Stomach (tissue), 4 donors: ENCODE measurements around the gene SARDH.

Experiments used
- EP300 ChIP-seq: sonication (generic); formaldehyde crosslinking; IDR thresholded peaks from one replicate; pipeline ENCODE4 v1.6.1; 2017; ENCODE audit warnings: antibody characterized with exemption
- POLR2A ChIP-seq, 4 donors: fragments of 450-650 bp; IDR thresholded peaks; one replicate each; pipeline ENCODE4 v1.6.1; 2016; ENCODE audit warnings: antibody characterized with exemption in 4 of 4, control low read depth in 2 of 4, mild to moderate bottlenecking in 1 of 4, moderate library complexity in 1 of 4
- POLR2AphosphoS5 ChIP-seq, 3 donors: sonication (generic); formaldehyde crosslinking; IDR thresholded peaks; one replicate each; pipeline ENCODE4 v1.6.1; 2016; ENCODE audit warnings: antibody characterized with exemption in 3 of 3
- TF ChIP-seq, protein P1 (sequence below), 7 experiments: fragments of 450-650 bp in 4 of 7; fragments of 200-600 bp in 3 of 7; sonication (generic) in 3 of 7; IDR thresholded peaks; one replicate each; pipeline ENCODE4 v1.5.1; 2016 to 2019; ENCODE audit warnings: antibody characterized with exemption in 7 of 7, control low read depth in 2 of 7, mild to moderate bottlenecking in 1 of 7

DNA sequence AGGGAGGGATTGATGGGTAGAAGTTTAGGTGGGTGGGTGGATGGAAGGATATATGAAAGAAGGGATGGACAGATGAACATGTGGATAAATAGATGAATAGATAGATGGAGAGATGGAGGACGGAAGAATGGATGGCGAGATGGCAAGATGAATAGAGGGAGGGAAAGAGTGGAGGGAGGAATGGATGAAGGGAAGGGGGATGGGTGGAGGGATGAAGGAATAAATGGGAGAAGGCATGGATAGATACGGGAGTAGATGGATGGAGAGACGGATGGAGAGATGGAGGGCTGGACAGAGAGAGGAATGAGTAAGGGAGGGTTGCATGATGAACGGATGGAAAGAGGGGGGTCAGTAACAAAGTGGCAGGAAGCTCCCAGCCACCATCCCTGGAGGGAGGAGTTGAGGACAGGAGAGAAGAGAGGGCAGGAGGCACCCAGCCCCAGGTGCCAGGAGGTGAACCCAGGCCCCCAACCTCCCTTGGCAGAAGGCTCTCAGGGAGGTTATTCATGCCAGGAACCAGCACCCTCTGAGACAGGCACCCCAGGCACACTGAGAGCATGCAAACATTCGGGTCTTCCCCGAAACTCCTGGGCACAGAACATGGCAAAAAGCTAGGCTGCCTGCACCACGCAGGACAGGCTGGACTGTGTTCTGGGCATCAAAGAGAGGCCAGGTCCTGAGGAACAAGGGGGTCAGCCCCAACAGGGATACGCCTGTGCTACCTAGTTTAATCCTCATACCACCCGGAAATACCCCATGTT is 9.1 kb downstream of the SARDH start:
- TF ChIP-seq, protein P1, sequence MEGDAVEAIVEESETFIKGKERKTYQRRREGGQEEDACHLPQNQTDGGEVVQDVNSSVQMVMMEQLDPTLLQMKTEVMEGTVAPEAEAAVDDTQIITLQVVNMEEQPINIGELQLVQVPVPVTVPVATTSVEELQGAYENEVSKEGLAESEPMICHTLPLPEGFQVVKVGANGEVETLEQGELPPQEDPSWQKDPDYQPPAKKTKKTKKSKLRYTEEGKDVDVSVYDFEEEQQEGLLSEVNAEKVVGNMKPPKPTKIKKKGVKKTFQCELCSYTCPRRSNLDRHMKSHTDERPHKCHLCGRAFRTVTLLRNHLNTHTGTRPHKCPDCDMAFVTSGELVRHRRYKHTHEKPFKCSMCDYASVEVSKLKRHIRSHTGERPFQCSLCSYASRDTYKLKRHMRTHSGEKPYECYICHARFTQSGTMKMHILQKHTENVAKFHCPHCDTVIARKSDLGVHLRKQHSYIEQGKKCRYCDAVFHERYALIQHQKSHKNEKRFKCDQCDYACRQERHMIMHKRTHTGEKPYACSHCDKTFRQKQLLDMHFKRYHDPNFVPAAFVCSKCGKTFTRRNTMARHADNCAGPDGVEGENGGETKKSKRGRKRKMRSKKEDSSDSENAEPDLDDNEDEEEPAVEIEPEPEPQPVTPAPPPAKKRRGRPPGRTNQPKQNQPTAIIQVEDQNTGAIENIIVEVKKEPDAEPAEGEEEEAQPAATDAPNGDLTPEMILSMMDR (IDR thresholded peaks at IDR 0.05): no peak
- TF ChIP-seq POLR2A (IDR thresholded peaks at IDR 0.05) (no peak), EP300 (no peak), POLR2AphosphoS5 (IDR thresholded peaks at IDR 0.05) (no peak)
